ENCODE results near the gene TMEM63C. TPM values are rescaled to one million over a fixed set of nuclear protein-coding genes. Genes with fewer than 3 reads are reported as not detected.

Gene TMEM63C
- total and polyA plus RNA-seq, 2 donors (not counting 1 experiment from before 2014, with no cell fraction given), result 0.63 to 3.2 TPM

DNA sequence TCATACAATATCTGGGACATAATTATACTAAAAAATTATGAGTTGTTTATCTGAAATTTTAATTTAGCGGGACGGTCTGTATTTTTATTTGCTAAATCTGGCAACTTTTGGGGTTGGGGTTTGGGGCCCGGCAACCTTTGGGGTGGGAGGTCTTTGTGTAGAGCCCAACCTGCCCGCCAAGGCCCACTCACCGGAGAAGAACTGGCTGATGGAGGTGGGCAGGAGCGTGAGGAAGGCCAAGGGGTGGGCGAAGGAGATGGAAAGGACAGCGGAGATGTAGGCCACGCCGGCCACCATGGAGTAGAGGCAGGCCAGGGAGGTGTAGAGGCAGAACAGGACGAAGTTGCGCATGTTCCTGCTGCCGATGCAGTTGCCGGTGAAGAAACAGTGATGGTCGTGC lies 42.6 kb upstream of the TMEM63C start:
- Mint-ChIP-seq H3K4me3 (peak overlapping the region; percentile 85), H3K27me3 (peaks cover 80% of the 10 kb centered on the region), H3K27ac (no peak overlapping the region), H3K4me1 (peaks cover 26% of the 10 kb centered on the region), H3K9me3 (ENCODE audit: insufficient read depth) (no peaks in the 10 kb centered on the region)
- intact Hi-C loops (cut with micrococcal nuclease), result no loop called here
- no peak for TF ChIP-seq EZH2 (IDR thresholded peaks at IDR 0.05; ENCODE audit: borderline replicate concordance, insufficient read depth, low read depth, low read length, poor library complexity, severe bottlenecking)
- TF ChIP-seq, protein P1, sequence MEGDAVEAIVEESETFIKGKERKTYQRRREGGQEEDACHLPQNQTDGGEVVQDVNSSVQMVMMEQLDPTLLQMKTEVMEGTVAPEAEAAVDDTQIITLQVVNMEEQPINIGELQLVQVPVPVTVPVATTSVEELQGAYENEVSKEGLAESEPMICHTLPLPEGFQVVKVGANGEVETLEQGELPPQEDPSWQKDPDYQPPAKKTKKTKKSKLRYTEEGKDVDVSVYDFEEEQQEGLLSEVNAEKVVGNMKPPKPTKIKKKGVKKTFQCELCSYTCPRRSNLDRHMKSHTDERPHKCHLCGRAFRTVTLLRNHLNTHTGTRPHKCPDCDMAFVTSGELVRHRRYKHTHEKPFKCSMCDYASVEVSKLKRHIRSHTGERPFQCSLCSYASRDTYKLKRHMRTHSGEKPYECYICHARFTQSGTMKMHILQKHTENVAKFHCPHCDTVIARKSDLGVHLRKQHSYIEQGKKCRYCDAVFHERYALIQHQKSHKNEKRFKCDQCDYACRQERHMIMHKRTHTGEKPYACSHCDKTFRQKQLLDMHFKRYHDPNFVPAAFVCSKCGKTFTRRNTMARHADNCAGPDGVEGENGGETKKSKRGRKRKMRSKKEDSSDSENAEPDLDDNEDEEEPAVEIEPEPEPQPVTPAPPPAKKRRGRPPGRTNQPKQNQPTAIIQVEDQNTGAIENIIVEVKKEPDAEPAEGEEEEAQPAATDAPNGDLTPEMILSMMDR (IDR thresholded peaks at IDR 0.05), result no peak
- no peaks in the 10 kb centered on the region for H3K36me3 ChIP-seq (replicated peaks in 1 of 2; ENCODE audit: control extremely low read depth in 1 of 2, control insufficient read depth in 1 of 2, extremely low read depth in 1 of 2, insufficient read depth in 2 of 2, low read length in 1 of 2)
- CTCF ChIA-PET, result interaction anchor here (1.2 kb wide), 1 partner anchor 177 kb away, joined by 6 read pairs; no protein-coding TSS in a partner anchor
- peaks cover 0 to 23% (median 0%) of the 10 kb centered on the region in 3 donors for H3K9me3 ChIP-seq (ENCODE audit: control extremely low read depth in 1 of 3, control insufficient read depth in 2 of 3, insufficient read depth in 1 of 3, low read length in 2 of 3)
- WGBS (ENCODE audit: insufficient coverage), result 84% methylated on average over 13 of the region's 15 CpGs
- ATAC-seq (ENCODE audit: low read depth) (no peak), DNase-seq (no peak)
- no peaks in the 10 kb centered on the region for H3K79me2 ChIP-seq (ENCODE audit: control insufficient read depth, insufficient read depth, low read length)
- H3K27ac ChIP-seq (ENCODE audit: low read length in 2 of 2), result no peak overlapping the region
- H4K20me1 ChIP-seq (ENCODE audit: control insufficient read depth, insufficient read depth, low read length, poor library complexity, severe bottlenecking), result no peaks in the 10 kb centered on the region
- peaks cover 34 to 43% of the 10 kb centered on the region in 2 donors for H3K4me1 ChIP-seq (ENCODE audit: control insufficient read depth in 2 of 2, insufficient read depth in 2 of 2, low read length in 2 of 2)
- POLR2A ChIA-PET, result no interaction called here
- H3K9ac ChIP-seq (ENCODE audit: low read length), result peak overlapping the region; percentile 21
- peaks cover 0 to 92% (median 64%) of the 10 kb centered on the region in 4 experiments for H3K27me3 ChIP-seq (replicated peaks in 1 of 4; ENCODE audit: control extremely low read depth in 1 of 4, control insufficient read depth in 3 of 4, insufficient read depth in 4 of 4, low read length in 3 of 4)
- peak overlapping the region; percentile 67 for H3K4me2 ChIP-seq (replicated peaks; ENCODE audit: low read depth, low read length, poor library complexity, severe bottlenecking)
- peak overlapping the region in 1 of 5 experiments; percentile 3 for H3K4me3 ChIP-seq (ENCODE audit: control extremely low read depth in 1 of 5, extremely low read depth in 1 of 5, insufficient read depth in 1 of 5, low read depth in 2 of 5, low read length in 4 of 5)
- no peak overlapping the region for H2AFZ ChIP-seq (ENCODE audit: insufficient read depth, low read depth, low read length, poor library complexity, severe bottlenecking)

DNA sequence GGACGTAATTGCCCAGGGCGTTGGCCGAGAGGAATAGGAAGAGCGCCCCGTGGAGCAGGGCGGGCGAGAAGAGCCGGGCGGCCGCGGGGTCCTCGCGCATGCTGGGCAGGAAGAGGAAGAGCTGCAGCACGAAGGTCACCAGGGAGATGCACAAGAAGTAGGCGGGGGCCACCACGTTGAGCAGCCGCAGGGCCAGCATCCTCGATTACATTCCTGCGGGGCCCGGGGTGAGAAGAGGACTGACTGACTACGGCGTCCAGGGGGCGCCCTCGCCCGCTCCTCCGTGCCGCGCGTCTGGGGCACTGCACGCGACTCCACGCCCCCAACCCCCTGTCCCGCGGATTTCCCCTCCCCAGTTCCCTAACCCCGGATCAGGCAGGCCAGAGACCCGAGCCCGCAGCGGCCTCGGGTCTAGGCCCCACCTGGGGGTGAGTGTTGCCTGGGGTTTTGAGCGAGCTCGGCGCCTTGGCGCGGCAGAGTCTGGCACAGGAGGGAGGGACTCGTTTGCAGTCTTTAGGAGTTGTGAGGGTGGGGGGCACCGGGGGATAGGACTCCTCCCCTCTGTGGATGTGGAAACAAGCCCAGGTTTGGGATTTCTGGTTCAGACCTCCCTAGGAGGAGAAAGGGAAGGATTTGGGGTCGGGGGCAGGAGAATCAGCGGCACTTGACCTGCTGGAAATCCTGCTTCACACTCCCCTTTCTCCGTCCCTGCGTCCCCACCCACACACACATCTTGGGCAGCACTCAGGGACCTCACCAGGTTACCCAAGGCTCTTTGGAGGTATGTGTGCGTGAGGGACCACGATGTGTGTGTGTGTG lies 41.8 kb upstream of the TMEM63C start:
- Mint-ChIP-seq H3K9me3 (ENCODE audit: insufficient read depth) (no peaks in the 10 kb centered on the region), H3K4me1 (peaks cover 26% of the 10 kb centered on the region), H3K27me3 (peaks cover 81% of the 10 kb centered on the region), H3K4me3 (peak overlapping the region; percentile 85), H3K27ac (no peak overlapping the region)
- peaks cover 34 to 40% of the 10 kb centered on the region in 2 donors for H3K4me1 ChIP-seq (ENCODE audit: control insufficient read depth in 2 of 2, insufficient read depth in 2 of 2, low read length in 2 of 2)
- H3K36me3 ChIP-seq (replicated peaks in 1 of 2; ENCODE audit: control extremely low read depth in 1 of 2, control insufficient read depth in 1 of 2, extremely low read depth in 1 of 2, insufficient read depth in 2 of 2, low read length in 1 of 2), result no peaks in the 10 kb centered on the region
- peak overlapping the region; percentile 67 for H3K4me2 ChIP-seq (replicated peaks; ENCODE audit: low read depth, low read length, poor library complexity, severe bottlenecking)
- CTCF ChIA-PET, result interaction anchor here (0.5 to 4.9 kb wide), 7 partner anchors 10 to 573 kb away, joined by 3 to 18 read pairs (median 5); no protein-coding TSS in a partner anchor
- WGBS (ENCODE audit: insufficient coverage), result 2% methylated on average over 47 of the region's 52 CpGs
- H3K4me3 ChIP-seq (ENCODE audit: control extremely low read depth in 1 of 5, extremely low read depth in 1 of 5, insufficient read depth in 1 of 5, low read depth in 2 of 5, low read length in 4 of 5), result peak overlapping the region in 3 of 5 experiments; percentile 3 to 41 (median 40)
- ATAC-seq (ENCODE audit: low read depth) (peak; percentile 69), DNase-seq (peak; percentile 74)
- TF ChIP-seq EZH2 (IDR thresholded peaks at IDR 0.05; ENCODE audit: borderline replicate concordance, insufficient read depth, low read depth, low read length, poor library complexity, severe bottlenecking), result peak; percentile 42
- TF ChIP-seq, protein P1 (IDR thresholded peaks at IDR 0.05), result peak; percentile 72
- peaks cover 0 to 23% (median 0%) of the 10 kb centered on the region in 3 donors for H3K9me3 ChIP-seq (ENCODE audit: control extremely low read depth in 1 of 3, control insufficient read depth in 2 of 3, insufficient read depth in 1 of 3, low read length in 2 of 3)
- peak overlapping the region; percentile 21 for H3K9ac ChIP-seq (ENCODE audit: low read length)
- H2AFZ ChIP-seq (ENCODE audit: insufficient read depth, low read depth, low read length, poor library complexity, severe bottlenecking), result peak overlapping the region; percentile 35
- no peaks in the 10 kb centered on the region for H3K79me2 ChIP-seq (ENCODE audit: control insufficient read depth, insufficient read depth, low read length)
- no peak overlapping the region for H3K27ac ChIP-seq (ENCODE audit: low read length in 2 of 2)
- POLR2A ChIA-PET, result no interaction called here
- H3K27me3 ChIP-seq (replicated peaks in 1 of 4; ENCODE audit: control extremely low read depth in 1 of 4, control insufficient read depth in 3 of 4, insufficient read depth in 4 of 4, low read length in 3 of 4), result peaks cover 0 to 85% (median 59%) of the 10 kb centered on the region in 4 experiments
- intact Hi-C loops (cut with micrococcal nuclease), result no loop called here
- H4K20me1 ChIP-seq (ENCODE audit: control insufficient read depth, insufficient read depth, low read length, poor library complexity, severe bottlenecking), result no peaks in the 10 kb centered on the region
